ENCODE measurements around the gene TMEM151B. TPM values are rescaled to one million over a fixed set of nuclear protein-coding genes. Genes with fewer than 3 reads are reported as not detected.

Gene TMEM151B
- total RNA-seq, 1 experiment from 2014 or later = not detected

DNA sequence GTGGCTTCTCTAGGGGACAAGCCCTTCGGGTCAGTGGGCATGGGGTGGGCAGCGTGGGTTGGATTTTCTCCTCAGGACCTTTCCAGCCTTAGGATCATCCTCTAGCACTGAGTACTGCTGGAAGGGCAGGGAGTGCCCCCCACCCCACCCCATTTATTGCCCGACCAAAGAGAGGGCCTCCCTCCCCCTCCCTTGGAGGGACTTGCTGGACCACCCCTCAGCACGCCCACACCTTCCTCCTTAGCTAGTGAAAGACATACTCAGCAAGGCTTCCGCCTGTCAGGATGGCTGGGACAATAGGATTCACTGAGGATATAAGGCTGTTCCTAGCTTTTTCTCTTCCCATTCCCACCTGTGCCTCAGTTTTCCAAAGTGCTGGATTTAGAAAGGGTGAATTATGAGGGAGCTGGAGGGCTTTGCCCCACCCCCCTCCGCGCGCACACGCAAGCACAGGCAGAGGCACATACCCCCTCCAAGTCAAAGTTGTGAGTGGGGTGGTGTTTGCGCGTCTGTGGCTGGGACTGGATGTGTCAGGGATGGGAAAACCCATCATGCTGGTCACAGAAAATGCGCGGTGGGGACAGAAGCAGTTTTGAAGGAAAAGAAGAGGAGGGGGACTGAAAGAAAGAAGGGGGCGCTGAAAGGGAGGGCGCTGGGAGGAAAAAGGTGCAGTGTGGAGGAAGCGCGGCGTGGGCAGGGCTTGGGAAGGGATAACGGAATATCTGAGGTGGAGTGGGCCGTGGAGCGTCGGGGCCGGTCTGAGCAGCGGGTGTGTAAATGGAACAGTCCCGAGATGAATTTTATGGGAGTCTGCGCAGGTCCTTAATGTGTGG lies 47.5 kb upstream of the TMEM151B start:
- no peaks in the 10 kb centered on the region for H3K9me3 ChIP-seq (ENCODE audit: low read length)
- peak overlapping the region; percentile 21; the same call in 1 of the 2 replicates for H3K9ac ChIP-seq (ENCODE audit: low read length)
- no peaks in the 10 kb centered on the region for H3K36me3 ChIP-seq (ENCODE audit: low read depth, low read length)
- H3K27ac ChIP-seq (ENCODE audit: low read length) = no peak overlapping the region
- peaks cover 29% of the 10 kb centered on the region for H3K4me1 ChIP-seq (ENCODE audit: insufficient read depth, low read length)
- no peaks in the 10 kb centered on the region for H3K9me2 ChIP-seq (replicated peaks; ENCODE audit: low read length)
- no peak for TF ChIP-seq EZH2 (IDR thresholded peaks at IDR 0.05; ENCODE audit: low read length, unreplicated experiment)
- TF ChIP-seq, protein P1, sequence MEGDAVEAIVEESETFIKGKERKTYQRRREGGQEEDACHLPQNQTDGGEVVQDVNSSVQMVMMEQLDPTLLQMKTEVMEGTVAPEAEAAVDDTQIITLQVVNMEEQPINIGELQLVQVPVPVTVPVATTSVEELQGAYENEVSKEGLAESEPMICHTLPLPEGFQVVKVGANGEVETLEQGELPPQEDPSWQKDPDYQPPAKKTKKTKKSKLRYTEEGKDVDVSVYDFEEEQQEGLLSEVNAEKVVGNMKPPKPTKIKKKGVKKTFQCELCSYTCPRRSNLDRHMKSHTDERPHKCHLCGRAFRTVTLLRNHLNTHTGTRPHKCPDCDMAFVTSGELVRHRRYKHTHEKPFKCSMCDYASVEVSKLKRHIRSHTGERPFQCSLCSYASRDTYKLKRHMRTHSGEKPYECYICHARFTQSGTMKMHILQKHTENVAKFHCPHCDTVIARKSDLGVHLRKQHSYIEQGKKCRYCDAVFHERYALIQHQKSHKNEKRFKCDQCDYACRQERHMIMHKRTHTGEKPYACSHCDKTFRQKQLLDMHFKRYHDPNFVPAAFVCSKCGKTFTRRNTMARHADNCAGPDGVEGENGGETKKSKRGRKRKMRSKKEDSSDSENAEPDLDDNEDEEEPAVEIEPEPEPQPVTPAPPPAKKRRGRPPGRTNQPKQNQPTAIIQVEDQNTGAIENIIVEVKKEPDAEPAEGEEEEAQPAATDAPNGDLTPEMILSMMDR (conservative IDR thresholded peaks at IDR 0.05; ENCODE audit: low read depth, low read length) = no peak
- no peak for TF ChIP-seq EZH2phosphoT487 (IDR thresholded peaks at IDR 0.05; ENCODE audit: borderline replicate concordance, low read length)
- DNase-seq (peak; percentile 16), ATAC-seq (peak; percentile 21)
- intact Hi-C loops (cut with micrococcal nuclease) = no loop called here
- H3K27me3 ChIP-seq (ENCODE audit: low read length) = no peaks in the 10 kb centered on the region
- peak overlapping the region; percentile 69 for H3K4me3 ChIP-seq (ENCODE audit: low read length)
- H3F3A ChIP-seq (ENCODE audit: low read length, unreplicated experiment) = peaks cover 4% of the 10 kb centered on the region
- peaks cover 5% of the 10 kb centered on the region; the same call in 1 of the 2 replicates for H4K20me1 ChIP-seq (ENCODE audit: low read length)
- peak overlapping the region; percentile 79 for H2AFZ ChIP-seq (ENCODE audit: low read length)
- no TSS peak for BruUV-seq (replicated peaks)
- CTCF ChIA-PET = interaction anchor here (0.7 to 0.9 kb wide), 2 partner anchors 12 to 15 kb away, joined by 3 to 6 read pairs; no protein-coding TSS in a partner anchor
- peaks cover 32% of the 10 kb centered on the region for H3K79me2 ChIP-seq (ENCODE audit: low read length)
- POLR2A ChIA-PET (ENCODE audit: unreplicated experiment) = interaction anchor here (0.6 to 0.7 kb wide), 2 partner anchors 31 to 463 kb away, joined by 3 to 20 read pairs; no protein-coding TSS in a partner anchor
- peak overlapping the region; percentile 85 for H3K4me2 ChIP-seq (ENCODE audit: low read length)

DNA sequence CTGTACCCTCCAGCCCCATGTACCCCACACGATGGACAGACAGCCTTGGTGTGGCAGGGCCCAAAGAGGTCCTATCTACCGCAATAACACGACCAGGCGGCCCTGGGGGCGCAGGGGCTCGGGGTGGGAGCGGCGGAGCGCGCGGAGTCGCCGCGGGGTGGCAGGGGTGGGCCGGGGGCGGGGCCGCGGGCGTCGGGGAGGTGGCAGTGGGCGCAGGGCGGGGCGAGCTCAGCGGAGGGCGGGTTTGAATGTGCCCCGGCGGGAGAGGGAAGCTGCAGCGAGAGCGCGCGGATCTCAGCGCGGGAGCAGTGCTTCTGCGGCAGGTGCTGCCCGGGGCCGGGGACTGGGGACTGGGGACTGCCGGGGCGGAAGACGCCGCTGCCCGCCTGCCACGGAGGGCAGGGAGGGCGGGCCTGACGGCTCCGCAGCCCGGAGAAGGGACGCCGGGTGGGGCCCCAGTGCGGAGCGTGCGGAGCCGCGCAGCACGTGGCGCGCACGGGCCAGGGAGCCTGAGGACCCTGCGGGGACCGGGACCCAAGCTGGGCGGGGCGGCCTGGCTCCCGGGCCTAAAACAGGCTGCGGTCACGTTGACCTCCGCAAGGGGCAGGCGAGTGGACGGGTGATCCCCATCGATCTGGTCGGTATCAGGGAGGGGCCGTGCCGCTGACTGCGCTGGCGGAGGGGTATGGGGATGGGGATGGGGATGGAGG lies 46.8 kb upstream of the TMEM151B start, which contains the start of gene SLC29A1:
SLC29A1 (plus strand) TSS at position 277 of the 710 bp plus-strand sequence. CDS start 3,719 bp downstream, outside the sequence.
- CTCF ChIA-PET = interaction anchor here (0.9 kb wide), 1 partner anchor 14 kb away, joined by 3 read pairs; no protein-coding TSS in a partner anchor
- Histone ChIP-seq H3K27me3 (ENCODE audit: low read length) (no peaks in the 10 kb centered on the region), H3K79me2 (ENCODE audit: low read length) (peaks cover 32% of the 10 kb centered on the region), H3K36me3 (ENCODE audit: low read depth, low read length) (no peaks in the 10 kb centered on the region), H2AFZ (ENCODE audit: low read length) (peak within 1 kb of the TSS; percentile 80), H3F3A (ENCODE audit: low read length, unreplicated experiment) (peaks cover 4% of the 10 kb centered on the region), H3K9me3 (ENCODE audit: low read length) (no peaks in the 10 kb centered on the region), H3K4me1 (ENCODE audit: insufficient read depth, low read length) (peaks cover 26% of the 10 kb centered on the region), H3K9me2 (replicated peaks; ENCODE audit: low read length) (no peaks in the 10 kb centered on the region), H3K4me2 (ENCODE audit: low read length) (peak within 1 kb of the TSS; percentile 85), H3K4me3 (ENCODE audit: low read length) (peak within 1 kb of the TSS; percentile 69), H3K27ac (ENCODE audit: low read length) (no peak within 1 kb of the TSS), H3K9ac (ENCODE audit: low read length) (peak within 1 kb of the TSS; percentile 60), H4K20me1 (ENCODE audit: low read length) (peaks cover 5% of the 10 kb centered on the region; the same call in 1 of the 2 replicates)
- ATAC-seq (peak; percentile 44), DNase-seq (peak; percentile 72)
- BruUV-seq (replicated peaks) = no TSS peak
- TF ChIP-seq, protein P1 (conservative IDR thresholded peaks at IDR 0.05; ENCODE audit: low read depth, low read length) = no peak
- TF ChIP-seq EZH2 (IDR thresholded peaks at IDR 0.05; ENCODE audit: low read length, unreplicated experiment) (no peak), EZH2phosphoT487 (IDR thresholded peaks at IDR 0.05; ENCODE audit: borderline replicate concordance, low read length) (no peak)
- POLR2A ChIA-PET (ENCODE audit: unreplicated experiment) = interaction anchor here (0.5 to 0.6 kb wide), 5 partner anchors 19 to 587 kb away, joined by 3 to 20 read pairs (median 4); no protein-coding TSS in a partner anchor
- intact Hi-C loops (cut with micrococcal nuclease) = no loop called here

All from PC-3 (cell line).